Loucy (cell line): Measurements from ENCODE around the gene ZMYM1.

Source experiments
- H2AFZ ChIP-seq: fragments of 200-600 bp; sonication (generic); 2 replicates; pipeline ENCODE4 v1.6.0; 2016; ENCODE audit warnings: antibody characterized with exemption, mild to moderate bottlenecking, low read length, moderate library complexity
- H3F3A ChIP-seq: fragments of 200-600 bp; 2 replicates; pipeline ENCODE4 v1.6.0; 2016; ENCODE audit warnings: antibody characterized with exemption, low read depth, mild to moderate bottlenecking
- H3K27me3 ChIP-seq: fragments of 200-600 bp; sonication (generic); 2 replicates; pipeline ENCODE4 v1.6.1; 2014; ENCODE audit warnings: low read length, mild to moderate bottlenecking; ENCODE audit not compliant: insufficient read depth, poor library complexity, severe bottlenecking
- H3K36me3 ChIP-seq: fragments of 200-600 bp; sonication (generic); 2 replicates; pipeline ENCODE4 v1.6.1; 2016; ENCODE audit warnings: low read length; ENCODE audit not compliant: insufficient read depth
- H3K4me1 ChIP-seq: fragments of 200-600 bp; sonication (generic); 2 replicates; pipeline ENCODE4 v1.5.1; 2014; ENCODE audit warnings: low read length, mild to moderate bottlenecking; ENCODE audit not compliant: insufficient read depth, poor library complexity, severe bottlenecking
- H3K4me2 ChIP-seq: fragments of 200-600 bp; sonication (generic); 2 replicates; pipeline ENCODE4 v1.6.0; 2014; ENCODE audit warnings: antibody characterized with exemption, low read length, low read depth, mild to moderate bottlenecking; ENCODE audit not compliant: poor library complexity, severe bottlenecking
- H3K4me3 ChIP-seq: fragments of 200-600 bp; sonication (generic); 2 replicates; pipeline ENCODE4 v1.5.1; 2014; ENCODE audit warnings: low read length, mild to moderate bottlenecking, mixed read lengths; ENCODE audit not compliant: poor library complexity, severe bottlenecking
- H3K79me2 ChIP-seq: fragments of 200-600 bp; sonication (generic); 2 replicates; pipeline ENCODE4 v1.6.1; 2014; ENCODE audit warnings: low read length; ENCODE audit not compliant: insufficient read depth
- H3K9ac ChIP-seq: fragments of 200-600 bp; sonication (generic); 2 replicates; pipeline ENCODE4 v1.6.0; 2014; ENCODE audit warnings: mild to moderate bottlenecking, low read depth, low read length, moderate library complexity; ENCODE audit not compliant: poor library complexity, severe bottlenecking
- H3K9me2 ChIP-seq: fragments of 200-600 bp; sonication (generic); replicated peaks from 2 replicates; pipeline ENCODE4 v1.6.1; 2016; ENCODE audit warnings: low read depth, low read length, mixed read lengths
- H3K9me3 ChIP-seq: fragments of 200-600 bp; sonication (generic); 2 replicates; pipeline ENCODE4 v1.6.1; 2014; ENCODE audit warnings: mild to moderate bottlenecking, antibody characterized with exemption, low read length, low read depth; ENCODE audit not compliant: insufficient read depth
- H4K20me1 ChIP-seq: fragments of 200-600 bp; sonication (generic); 2 replicates; pipeline ENCODE4 v1.6.0; 2014; ENCODE audit warnings: antibody characterized with exemption, low read length, mild to moderate bottlenecking; ENCODE audit not compliant: insufficient read depth, poor library complexity, severe bottlenecking
- CTCF ChIP-seq: fragments of 200-600 bp; sonication (generic); conservative IDR thresholded peaks from 2 replicates; pipeline ENCODE4 v1.5.1; 2014; ENCODE audit warnings: mild to moderate bottlenecking, antibody characterized with exemption, low read length
- EZH2phosphoT487 ChIP-seq: fragments of 200-600 bp; IDR thresholded peaks from 2 replicates; pipeline ENCODE4 v1.6.1; 2018; ENCODE audit warnings: antibody characterized with exemption, mild to moderate bottlenecking, moderate library complexity, borderline replicate concordance

ZMYM1 gene

DNA sequence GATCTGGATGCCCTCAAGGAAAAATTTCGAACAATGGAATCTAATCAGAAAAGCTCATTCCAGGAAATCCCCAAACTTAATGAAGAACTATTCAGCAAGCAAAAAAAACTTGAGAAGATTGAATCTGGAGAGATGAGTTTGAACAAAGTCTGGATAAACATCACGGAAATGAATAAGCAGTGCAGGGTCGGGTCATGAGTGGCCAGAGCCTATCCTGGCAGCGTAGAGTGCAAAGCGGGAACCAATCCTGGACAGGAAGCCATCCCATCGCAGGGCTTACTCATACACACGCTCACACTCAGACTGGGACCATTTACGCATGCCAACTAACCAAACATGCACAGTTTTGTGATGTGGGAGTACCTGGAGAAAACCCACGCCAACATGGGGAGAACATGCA is 43.1 kb downstream of the ZMYM1 start:
- Histone ChIP-seq H3K4me2 (no peak overlapping the region), H3K9me2 (no peaks in the 10 kb centered on the region), H3K36me3 (no peaks in the 10 kb centered on the region), H4K20me1 (no peaks in the 10 kb centered on the region), H3K27me3 (no peaks in the 10 kb centered on the region), H3K9ac (no peak overlapping the region), H2AFZ (no peak overlapping the region), H3K9me3 (peaks cover 3% of the 10 kb centered on the region; the same call in 1 of the 2 replicates), H3F3A (no peaks in the 10 kb centered on the region), H3K4me3 (no peak overlapping the region), H3K4me1 (no peaks in the 10 kb centered on the region), H3K79me2 (no peaks in the 10 kb centered on the region)
- TF ChIP-seq EZH2phosphoT487 (no peak), CTCF (no peak)

DNA sequence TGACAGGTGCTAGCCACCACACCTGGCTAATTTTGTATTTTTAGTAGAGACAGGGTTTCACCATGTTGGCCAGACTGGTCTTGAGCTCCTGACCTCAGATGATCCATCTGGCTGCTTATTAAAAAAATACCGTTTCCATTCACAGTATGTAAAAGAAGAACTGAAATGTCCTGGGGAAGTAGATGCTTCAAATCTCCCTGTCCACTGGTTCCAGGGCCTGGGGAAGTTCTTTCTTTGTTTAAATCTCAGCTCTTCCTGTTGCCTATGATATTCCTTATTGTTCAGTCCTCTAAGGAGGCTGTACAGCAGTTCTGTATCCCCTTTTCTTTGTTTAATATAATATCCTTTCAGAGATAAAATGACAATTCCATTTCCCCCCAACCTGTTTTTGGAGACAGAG is 47.4 kb downstream of the ZMYM1 start:
- Histone ChIP-seq H4K20me1 (no peaks in the 10 kb centered on the region), H2AFZ (no peak overlapping the region), H3F3A (no peaks in the 10 kb centered on the region), H3K9me2 (no peaks in the 10 kb centered on the region), H3K4me1 (no peaks in the 10 kb centered on the region), H3K79me2 (no peaks in the 10 kb centered on the region), H3K9ac (no peak overlapping the region), H3K27me3 (no peaks in the 10 kb centered on the region), H3K4me3 (no peak overlapping the region), H3K4me2 (no peak overlapping the region), H3K9me3 (peaks cover 6% of the 10 kb centered on the region; the same call in 1 of the 2 replicates), H3K36me3 (no peaks in the 10 kb centered on the region)
- TF ChIP-seq CTCF (no peak), EZH2phosphoT487 (no peak)

DNA sequence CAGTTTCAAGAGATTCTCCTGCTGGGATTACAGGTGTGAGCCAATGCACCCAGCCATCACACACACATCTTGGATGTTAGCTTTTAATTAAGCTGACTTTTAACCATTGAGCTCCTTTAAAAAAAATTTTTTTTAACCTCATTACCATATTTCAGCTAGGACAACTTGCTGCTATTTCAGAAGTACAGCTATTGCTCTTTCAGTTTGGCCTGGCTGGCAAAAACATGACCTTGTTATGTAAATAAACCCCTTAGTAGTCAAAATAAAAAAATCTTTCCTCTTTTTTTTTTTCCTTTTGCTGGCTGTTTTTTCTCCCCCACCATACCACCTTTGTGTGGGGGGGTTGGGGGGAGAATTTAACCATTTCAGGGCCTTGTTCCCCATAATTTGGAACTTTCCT is 49.9 kb downstream of the ZMYM1 start:
- Histone ChIP-seq H2AFZ (no peak overlapping the region), H3K9me2 (no peaks in the 10 kb centered on the region), H3K4me1 (no peaks in the 10 kb centered on the region), H3K36me3 (no peaks in the 10 kb centered on the region), H3K27me3 (no peaks in the 10 kb centered on the region), H3K79me2 (no peaks in the 10 kb centered on the region), H3K9me3 (peaks cover 6% of the 10 kb centered on the region; the same call in 1 of the 2 replicates), H3K9ac (no peak overlapping the region), H3F3A (no peaks in the 10 kb centered on the region), H3K4me2 (no peak overlapping the region), H3K4me3 (no peak overlapping the region), H4K20me1 (no peaks in the 10 kb centered on the region)
- TF ChIP-seq EZH2phosphoT487 (no peak), CTCF (no peak)
